Omental fat pad (tissue), 4 donors: ENCODE results near the gene CFAP58. TPM values are rescaled to one million over a fixed set of nuclear protein-coding genes. Genes with fewer than 3 reads are reported as not detected.

Experiments
- ATAC-seq: fragments of 150-250 bp; one replicate; pipeline ENCODE4 v1.9.1; 2016; ENCODE audit warnings: mild to moderate bottlenecking, moderate library complexity; ENCODE audit not compliant: low FRiP score
- DNase-seq: peaks from one replicate; pipeline ENCODE4 v3.0.0-alpha.2; 2019; ENCODE audit warnings: low spot score
- CTCF ChIP-seq, 3 donors: fragments of 450-650 bp; IDR thresholded peaks; one replicate each; pipeline ENCODE4 v1.5.1; 2016 to 2017; ENCODE audit warnings: antibody characterized with exemption in 3 of 3, mild to moderate bottlenecking in 3 of 3, moderate library complexity in 2 of 3
- total RNA-seq, 4 donors: library from RNA; depleted of rRNA; stranded (reverse); fragments of >200 nt; gene quantifications; one replicate each; pipeline ENCODE4 v1.1.0, GENCODE V29; 2016

Gene CFAP58
- total RNA-seq, 4 donors from 2014 or later: 0.19 to 0.95 (median 0.33) TPM

GRCh38 chr10:104351061-104351702, 2.5 kb upstream of the CFAP58 start:
- ATAC-seq: no peak
- TF ChIP-seq CTCF (IDR thresholded peaks at IDR 0.05): no peak
- DNase-seq: no peak

- no peak for ATAC-seq
- no peak for DNase-seq
- TF ChIP-seq CTCF (IDR thresholded peaks at IDR 0.05): no peak
Observed at GRCh38 chr10:104351919-104352318, 1.7 kb upstream of the CFAP58 start.

- DNase-seq: no peak
- no peak for TF ChIP-seq CTCF (IDR thresholded peaks at IDR 0.05)
- ATAC-seq: no peak
Observed at GRCh38 chr10:104359811-104360210, 6.2 kb downstream of the CFAP58 start.

GRCh38 chr10:104367904-104368303, 14.3 kb downstream of the CFAP58 start:
- no peak for TF ChIP-seq CTCF (IDR thresholded peaks at IDR 0.05)
- no peak for DNase-seq
- ATAC-seq: no peak

- no peak for DNase-seq
- TF ChIP-seq CTCF (IDR thresholded peaks at IDR 0.05): no peak
- no peak for ATAC-seq
Observed at GRCh38 chr10:104368381-104368780, 14.7 kb downstream of the CFAP58 start.

GRCh38 chr10:104371753-104372152, 18.1 kb downstream of the CFAP58 start:
- TF ChIP-seq CTCF (IDR thresholded peaks at IDR 0.05): no peak
- no peak for DNase-seq
- no peak for ATAC-seq

GRCh38 chr10:104374591-104374990, 21.0 kb downstream of the CFAP58 start:
- TF ChIP-seq CTCF (IDR thresholded peaks at IDR 0.05): no peak
- ATAC-seq (no peak), DNase-seq (no peak)
